SK-N-SH (cell line): Measurements from ENCODE around the gene FCHO1.

Experiments
- CTCF ChIP-seq: fragments of 200-600 bp; sonication (generic); IDR thresholded peaks from 2 replicates; pipeline ENCODE4 v1.6.1; 2017; ENCODE audit warnings: antibody characterized with exemption, mild to moderate bottlenecking, moderate library complexity
- FOXJ3 ChIP-seq: sonication (generic); formaldehyde crosslinking; IDR thresholded peaks from 2 replicates; pipeline ENCODE4 v1.5.1; 2020; ENCODE audit warnings: mild to moderate bottlenecking, missing genetic modification reagents
- FOXM1 ChIP-seq: IDR thresholded peaks from 2 replicates; pipeline ENCODE4 v1.4.0; 2012; ENCODE audit warnings: low read depth, mild to moderate bottlenecking
- RCOR1 ChIP-seq: fragments of 150-350 bp; IDR thresholded peaks from 2 replicates; pipeline ENCODE4 v1.6.1; 2017; ENCODE audit warnings: antibody characterized with exemption, low read length
- REST ChIP-seq: IDR thresholded peaks from 2 replicates; pipeline ENCODE4 v1.6.1; 2012; ENCODE audit warnings: mild to moderate bottlenecking, low read depth, low read length, moderate library complexity
- ZBTB33 ChIP-seq: IDR thresholded peaks from 2 replicates; pipeline ENCODE4 v1.4.0; 2012; ENCODE audit warnings: low read depth, borderline replicate concordance

- TF ChIP-seq CTCF, result no peak
- TF ChIP-seq FOXM1, result no peak
- no peak for TF ChIP-seq FOXJ3 (CRISPR knock-in tag)
- TF ChIP-seq RCOR1, result no peak
- no peak for TF ChIP-seq REST
- TF ChIP-seq ZBTB33, result no peak
Measured at GRCh38 chr19:17794412-17794730, 43.1 kb downstream of the FCHO1 start.
